Activated T-helper 1 cell treated with anti-CD3 and anti-CD28 coated beads, Interleukin-2, amount 50 U/mL, for 16 hours (primary cell): ENCODE measurements around the gene CACTIN.

Experiments used
- DNase-seq, 2 donors: peaks; one replicate each; pipeline ENCODE4 v3.0.0-alpha.2; 2020; ENCODE audit warnings: low read depth in 1 of 2, low spot score in 1 of 2

The CACTIN gene

DNA sequence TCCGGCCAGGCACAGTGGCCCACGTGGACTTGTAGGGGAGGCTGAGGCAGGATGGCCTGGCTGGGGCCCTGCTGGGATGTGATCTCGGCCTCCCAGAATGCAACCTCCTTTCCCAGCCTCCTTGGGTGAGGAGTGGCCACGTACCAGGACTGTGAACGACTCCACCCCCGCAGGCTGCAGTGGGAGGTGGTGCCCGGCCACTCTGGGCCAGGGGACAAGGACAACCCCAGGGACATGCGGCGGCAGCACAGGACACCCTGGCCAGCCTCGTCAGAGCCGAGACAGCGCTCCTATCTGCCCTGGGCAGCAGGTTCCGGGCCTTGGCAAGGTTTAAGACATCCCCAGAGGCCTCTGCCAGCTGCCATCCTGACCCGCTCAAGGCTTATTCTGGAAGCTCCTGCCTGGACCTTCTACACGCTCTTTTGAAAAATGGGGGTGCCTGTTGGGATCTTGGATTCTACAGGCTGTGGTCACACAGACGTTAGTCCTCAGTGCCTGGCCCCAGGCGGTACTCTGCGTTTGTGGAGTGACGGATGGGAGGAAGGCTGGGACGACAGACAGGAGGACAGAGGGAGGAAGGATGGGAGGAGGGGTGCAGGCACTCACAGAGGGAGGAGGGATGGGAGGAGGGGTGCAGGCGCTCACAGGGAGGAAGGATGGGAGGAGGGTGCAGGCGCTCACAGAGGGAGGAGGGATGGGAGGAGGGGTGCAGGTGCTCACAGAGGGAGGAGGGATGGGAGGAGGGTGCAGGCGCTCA lies 19.9 kb upstream of the CACTIN start:
- no peak for DNase-seq

DNA sequence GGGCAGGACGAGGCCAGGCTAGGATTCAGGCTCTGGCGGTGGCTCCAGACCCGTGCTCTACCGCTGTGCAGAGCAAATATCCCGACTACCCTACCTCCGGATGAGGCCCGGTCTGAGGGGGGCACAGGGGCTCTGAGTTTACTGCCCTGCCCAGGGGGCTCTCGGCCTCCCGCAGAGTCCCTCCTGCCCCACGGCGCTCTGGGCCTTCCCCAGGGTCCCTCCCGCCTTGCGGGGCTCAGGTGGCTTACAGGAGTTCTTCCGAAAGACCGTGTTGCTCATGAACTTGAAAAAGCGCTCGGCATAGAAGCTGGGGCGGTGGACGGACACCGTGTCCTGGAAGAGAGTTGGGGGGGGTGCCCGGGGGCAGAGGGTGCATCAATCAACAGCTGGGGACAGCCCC lies 19.1 kb upstream of the CACTIN start:
- DNase-seq, result no peak

DNA sequence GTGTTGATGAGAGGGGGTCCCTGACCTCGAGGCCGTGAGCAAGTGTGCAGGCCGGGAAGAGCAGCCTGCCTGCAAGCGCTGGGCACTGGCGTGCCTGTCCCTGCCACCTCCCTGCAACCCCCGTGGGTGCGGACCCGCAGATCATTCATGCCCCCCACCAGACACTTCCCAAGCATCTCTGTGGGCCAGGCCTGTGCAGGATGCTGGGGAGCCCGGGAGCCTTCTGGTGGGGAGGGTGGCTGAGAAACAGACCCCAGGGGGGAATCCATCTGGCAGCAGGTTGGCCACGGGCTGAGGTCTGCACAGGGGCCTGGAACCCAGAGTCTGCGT lies 18.4 kb upstream of the CACTIN start:
- DNase-seq, result no peak

DNA sequence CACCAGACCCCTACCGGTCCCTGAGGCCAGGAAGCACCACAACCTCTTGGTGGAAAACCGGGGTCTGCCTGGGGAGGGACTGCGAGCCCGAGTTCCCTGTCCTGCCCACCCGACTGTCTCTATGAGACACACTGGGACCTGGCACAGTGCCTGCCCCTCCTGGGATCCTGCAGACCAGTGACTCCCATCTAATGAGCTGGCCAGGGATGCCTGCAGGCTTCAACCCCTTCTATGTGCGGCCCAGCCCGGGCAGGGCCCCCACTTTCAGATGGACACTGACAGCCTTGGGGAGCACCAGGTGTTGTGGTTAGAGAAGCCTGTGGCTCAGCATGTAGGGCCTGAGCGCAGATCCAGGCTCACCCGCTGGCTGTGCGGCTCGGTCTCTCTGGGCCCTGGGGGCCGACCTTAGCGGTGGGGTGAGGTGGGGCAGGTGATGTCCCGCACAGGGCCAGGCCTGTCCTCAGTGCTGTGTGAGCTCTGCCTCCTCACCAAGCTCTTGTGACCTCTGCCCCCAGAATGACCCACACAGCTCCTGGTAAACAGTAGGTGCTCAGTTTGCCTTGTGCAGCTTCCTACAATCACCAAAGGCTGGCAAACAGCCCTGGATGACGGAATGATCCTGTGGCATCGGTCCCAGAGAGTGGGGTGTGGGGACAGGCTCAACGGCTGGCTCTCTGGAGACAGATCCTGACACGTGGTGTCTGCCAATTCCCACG lies 17.9 kb upstream of the CACTIN start:
- DNase-seq, result no peak

DNA sequence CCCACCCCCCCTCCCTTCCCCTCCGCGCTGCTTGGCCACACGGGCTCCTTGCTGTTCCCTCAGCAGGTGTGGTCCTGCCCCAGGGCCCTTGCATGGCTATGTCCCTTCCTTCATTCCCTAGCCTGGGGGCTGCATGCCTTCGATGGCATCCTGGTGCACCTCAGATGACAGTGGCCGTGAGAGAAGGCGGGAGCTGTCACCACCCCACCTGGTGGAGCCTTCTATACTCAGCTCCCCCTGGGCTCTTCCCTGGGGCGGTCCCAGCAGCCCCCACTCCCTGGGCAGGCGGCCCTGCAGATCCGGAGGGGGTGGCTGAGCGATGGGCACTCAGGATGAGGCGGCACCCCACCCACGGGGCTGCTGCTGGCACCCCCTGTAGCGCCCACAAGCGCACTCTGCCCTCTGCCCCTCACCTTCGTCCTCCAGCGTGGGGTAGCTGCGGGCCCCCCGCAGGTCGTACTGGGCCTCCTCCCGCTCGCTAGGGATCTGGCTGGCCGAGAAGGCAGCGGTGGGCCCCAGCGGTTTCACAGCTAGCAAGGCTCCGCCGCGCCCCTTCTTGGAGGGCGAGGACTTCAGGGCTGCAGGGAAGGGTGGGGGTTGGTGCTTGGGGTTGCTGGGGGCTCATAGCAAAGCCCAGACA lies 17.2 kb upstream of the CACTIN start:
- no peak for DNase-seq

DNA sequence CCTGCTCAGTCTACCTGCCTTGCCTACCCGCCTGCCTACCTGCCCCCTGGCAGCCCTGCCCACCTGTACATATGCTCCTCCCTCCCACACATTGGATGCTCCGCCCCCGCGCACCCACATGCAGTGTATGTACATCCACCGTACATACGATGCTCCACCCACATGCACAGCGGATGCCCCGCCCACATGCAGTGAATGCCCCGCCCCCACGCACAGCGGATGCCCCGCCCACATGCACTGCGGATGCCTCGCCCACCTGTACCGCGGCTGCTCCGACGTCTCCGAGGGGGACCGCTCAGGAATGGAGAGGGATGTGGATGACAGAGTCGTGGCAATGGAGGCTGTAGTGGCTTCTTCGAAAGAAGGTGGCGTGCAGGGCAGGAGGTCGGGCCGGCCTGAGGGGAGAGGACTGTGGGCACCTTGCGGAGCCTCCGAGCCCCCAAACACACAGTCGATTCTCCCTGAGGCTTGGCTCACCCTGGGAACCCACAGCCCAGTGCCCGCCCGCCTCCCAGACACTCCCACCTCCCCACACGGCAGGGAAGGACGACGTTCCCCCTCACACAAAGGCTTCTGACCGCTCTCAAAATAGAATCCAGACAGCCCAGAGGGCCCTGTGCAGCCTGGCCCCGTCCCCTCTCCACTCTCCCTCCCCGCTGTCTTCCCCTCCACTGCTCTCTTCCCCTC lies 16.5 kb upstream of the CACTIN start:
- no peak for DNase-seq

DNA sequence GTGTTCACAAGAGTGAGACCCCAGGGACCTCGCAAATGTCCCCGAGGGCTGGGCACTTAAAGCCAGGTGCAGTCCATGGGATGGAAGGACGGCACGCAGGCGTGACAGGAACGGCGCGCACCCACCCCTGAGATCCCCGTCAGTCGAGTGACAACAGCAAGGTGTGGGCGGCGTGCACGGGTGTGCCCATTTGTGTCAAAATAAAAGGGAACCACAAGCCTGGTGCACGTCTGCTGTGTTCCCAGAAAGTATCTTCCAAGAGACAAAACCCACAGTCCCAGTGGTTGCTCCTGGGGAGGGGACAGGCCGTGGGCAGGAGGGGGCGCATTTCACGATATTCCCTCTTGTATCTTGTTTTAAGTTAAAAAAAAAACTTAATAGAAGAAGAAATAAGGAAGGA lies 15.7 kb upstream of the CACTIN start:
- DNase-seq, result no peak

DNA sequence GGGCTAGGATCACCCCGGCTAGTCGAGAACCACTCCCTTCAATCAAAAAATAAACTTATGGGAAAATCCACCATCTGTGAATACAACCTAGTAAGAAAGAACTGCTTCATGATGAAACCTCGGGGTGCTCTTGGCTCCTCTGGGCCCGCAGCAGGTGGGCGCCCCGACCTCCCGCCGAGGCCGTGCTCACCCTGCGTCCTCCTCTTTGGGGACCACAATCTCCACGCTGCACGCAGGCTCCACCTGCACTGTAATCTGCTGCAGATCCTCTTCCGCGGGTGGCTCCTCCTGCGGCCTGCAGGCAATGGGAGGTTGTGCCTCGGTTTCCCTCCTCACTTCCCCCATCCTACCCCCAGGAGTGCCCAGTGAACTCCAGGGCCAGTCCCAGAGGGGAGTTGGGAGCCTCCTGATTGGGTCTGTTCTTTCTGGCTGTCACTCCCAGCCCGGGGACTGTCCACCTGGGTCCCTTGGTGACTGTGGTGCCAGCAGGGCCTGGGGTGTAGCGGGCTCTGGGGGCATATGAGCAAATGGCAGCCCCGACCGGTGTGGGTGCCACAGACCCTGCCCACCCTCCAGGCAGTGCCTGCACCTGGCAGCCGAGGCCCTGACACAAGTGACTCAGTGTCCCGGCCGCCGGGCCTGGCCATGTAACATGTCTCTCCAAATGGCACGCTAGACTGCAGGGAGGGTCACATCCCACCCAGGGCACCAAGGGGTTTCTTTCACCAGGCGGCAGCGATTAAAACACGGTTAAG lies 15.1 kb upstream of the CACTIN start:
- DNase-seq, result no peak

DNA sequence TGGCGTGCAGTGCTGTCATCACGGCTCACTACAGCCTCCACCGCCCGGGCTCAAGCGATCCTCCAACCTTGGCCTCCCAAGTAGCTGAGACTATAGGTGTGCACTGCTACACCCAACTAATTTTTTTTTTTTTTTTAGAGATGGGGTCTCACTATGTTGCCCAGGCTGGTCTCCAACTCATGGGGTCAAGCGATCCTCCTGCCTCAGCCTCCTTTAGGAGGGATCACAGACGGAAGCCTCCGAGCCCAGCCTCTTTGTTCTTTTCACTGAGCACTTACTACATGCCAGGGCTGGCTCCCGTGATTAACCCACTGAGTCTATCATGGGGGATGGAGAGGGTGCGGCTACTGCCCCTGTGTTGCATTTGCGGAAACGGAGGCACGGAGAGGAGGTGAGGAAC lies 12.9 kb upstream of the CACTIN start:
- no peak for DNase-seq

DNA sequence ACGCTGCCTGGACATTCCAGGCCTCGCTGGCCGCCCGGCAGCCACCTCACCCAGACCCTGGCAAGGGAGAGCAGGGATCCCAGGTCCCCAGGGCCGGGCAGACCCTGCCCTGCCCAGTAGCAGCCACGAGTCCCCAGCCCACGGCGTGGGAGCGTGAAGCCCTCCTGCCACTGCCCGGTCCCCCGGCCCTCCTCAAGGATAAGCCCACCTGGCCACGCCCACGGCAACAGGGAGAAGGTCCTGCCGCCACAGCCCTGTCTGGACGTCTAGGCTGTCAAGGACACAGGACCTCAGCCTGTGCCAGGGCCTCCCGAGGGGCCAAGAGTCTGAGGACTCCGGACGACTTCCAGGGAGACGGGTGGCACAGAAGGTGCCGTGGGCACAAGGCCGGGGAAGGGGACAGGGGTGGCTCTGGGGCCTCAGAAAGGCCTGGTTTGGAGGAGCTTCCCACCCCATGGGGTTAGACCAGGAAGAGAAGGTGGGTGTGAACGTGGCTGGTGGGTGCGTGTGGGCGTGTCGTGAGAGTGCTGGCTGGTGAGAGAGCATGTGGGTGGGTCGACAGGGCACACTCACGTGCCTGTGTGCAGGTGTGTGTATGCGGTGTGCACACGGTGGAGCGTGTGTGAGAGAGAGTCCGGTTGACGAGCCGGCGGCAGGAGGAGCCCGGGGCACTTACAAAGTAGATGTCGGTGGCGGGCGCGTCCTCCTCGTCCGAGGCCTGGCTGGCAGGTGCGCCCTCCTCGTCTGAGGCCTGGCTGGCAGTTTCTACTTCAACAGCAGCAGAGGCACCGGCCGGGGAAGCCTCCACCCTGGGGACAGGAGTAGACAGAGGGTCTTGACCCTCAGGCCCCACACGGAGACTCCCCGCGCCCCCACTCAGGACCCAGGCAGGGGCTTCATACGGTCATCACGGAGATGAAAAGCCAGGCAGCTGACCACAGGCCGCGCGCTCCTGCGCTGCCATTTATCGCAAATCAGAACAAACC lies 11.9 kb upstream of the CACTIN start:
- no peak for DNase-seq

DNA sequence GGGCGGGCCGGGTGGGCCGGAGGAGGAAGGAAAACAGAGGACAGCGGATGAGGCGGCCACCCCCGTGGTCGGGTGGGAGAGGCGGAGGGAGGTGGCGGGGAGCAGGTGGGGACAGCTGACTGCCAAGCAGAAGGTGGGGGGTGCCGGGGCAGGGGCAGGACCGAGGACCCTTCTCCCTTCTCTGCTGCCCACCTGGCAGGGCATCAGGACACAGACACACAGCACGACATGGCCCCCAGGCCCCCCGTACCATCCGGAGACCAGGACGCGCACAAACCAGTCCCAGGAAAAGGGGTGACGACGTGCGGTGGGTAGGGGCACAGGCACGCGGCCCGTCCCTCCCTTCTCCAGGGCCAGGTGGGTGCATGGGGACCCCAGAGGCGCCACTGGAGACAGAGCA lies 11.0 kb upstream of the CACTIN start:
- DNase-seq, result no peak

DNA sequence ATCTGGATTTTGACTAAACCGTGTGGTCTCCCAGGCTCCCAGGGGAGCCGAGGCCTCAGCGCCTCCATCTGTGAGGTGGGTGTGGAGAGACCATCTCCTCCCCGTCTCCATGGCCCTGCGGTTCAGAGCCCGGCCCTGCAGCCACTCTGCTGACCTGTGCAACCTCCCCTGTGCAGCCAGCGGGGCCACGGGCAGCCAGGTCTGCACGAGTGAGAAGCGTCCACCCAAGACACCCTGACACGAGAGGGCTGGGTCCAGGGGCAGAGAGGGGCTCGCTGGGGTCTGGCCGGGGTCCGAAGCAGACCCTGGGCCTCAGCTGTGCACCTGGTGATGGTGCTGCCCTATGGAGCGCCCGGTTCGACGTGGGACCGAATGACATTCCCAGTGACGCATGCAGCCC lies 10.4 kb upstream of the CACTIN start:
- no peak for DNase-seq

DNA sequence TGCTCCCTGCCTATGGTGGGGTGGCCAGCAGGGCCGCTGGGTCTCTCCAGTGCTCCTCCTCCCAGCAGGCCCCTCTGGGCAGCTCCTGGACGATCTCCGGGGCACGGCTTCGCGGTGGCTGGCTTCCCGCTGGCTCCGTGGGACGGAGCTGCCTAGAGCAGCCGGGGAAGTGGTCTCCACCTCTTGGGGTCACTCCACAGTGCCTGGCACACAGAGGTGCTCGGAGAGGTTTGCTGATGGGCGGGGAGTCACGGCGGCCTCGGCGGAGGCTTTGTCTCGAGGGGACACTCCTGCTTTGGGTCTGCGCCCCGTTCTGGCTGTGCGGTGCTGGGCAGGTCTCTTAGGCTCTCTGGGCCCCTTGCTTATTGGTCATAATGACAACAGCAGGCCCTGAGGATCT lies 9.9 kb upstream of the CACTIN start:
- DNase-seq, result no peak

DNA sequence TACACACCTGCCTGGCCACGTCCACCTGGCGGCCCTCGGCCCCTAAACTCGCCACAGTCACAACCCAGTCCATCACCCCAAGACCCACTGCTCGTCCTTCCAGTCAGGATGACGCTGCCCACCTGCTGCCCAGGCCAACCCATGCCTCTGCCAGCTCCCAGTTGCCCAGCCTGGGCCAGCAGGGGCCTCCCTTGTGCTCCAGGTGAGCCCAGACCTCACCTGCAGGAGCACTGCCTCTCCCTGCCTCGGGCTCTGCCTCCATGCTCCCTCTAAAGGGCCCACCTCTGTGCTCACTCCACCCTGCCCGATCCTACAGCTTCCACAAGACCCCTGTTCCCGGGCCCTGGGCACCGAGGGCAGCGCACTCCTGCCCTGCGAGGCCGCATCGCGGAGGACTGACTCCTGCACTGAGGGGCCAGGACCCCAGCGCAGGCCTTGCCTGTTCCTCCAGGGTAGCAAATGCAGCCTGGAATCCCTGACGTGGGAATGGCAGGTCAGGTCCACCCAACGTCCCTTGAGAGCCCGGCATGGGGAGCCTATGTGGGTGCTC lies 8.0 kb upstream of the CACTIN start:
- no peak for DNase-seq

DNA sequence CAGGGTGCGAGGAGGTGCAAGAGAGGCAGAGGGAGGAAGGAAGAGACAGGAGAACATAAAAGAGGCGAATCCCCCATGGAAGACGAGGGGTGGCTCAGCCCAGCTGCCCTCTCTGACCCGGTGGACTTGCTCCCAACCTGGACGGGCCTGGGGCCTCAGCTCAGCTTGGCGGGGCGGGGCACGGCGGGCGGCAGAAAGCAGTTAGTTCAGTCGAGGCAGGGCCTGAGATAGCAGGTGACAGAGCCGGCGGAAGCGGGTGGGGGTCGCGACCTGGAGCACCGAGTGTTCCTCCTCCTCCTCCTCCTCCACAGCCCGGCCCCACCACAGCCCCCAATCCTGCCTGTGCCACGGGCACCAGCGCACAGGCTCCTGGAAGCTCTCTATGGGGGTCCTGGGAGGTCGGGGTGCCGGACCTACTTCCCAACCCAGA lies 7.0 kb upstream of the CACTIN start:
- DNase-seq, result no peak

DNA sequence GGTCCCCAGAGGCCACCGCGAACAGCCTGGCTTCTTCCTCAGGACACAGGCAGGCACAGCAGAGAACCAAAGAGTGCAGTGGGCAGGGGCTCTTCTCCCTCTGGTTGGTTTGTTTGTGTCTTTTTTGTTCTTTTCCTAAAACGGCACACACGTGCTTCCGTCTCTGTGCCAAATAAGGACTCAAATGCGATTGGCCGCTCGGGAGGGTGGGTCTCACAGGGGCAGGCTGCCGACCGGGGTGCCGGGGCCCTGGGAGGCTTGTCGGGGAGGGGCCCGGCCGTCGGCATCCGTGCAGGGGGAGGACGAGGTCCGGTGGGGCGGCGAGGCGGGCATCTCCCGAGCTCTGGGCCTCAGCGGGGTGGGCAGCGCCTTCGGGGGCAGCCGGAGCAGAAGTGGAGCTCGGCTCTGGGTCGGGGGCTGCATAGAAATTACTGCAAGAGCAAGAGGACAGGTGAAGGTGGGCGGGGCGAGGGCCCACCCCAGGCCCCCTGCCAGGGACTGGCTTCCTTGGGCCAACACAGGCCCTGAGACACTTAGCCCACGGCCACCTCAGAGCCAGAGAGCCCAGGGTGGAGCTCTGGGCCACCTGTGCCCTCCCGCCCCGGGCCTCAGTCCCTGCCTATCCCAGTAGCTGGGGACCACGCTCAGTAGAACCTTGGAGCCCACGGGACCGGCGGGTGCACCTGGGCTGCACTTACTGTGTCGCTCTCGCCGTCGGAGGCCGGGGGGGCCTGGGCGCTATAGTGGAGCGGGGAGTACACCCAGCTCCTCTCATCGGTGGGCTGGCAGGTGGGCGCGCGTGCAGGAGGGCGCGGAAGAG lies 6.4 kb upstream of the CACTIN start:
- no peak for DNase-seq

DNA sequence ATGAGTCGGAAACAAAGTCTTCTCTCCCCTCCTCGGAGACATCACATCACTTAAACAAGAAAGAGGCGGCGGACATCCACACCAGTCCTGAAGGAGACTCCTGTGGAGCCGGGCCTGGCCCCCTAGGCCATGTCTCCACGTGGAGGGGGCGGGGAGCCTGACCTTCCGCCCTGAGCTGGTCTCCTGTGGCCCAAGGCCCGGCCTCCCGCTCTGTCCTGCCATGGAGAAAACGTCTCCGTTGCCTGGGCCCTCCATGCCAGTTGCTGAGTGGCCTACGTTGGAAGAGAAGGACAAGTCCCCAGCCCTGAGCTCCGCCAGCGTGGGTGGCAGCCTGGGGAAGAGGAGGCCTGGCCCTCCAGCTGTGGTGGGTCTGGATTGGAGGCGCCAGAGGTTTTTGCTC lies 5.5 kb upstream of the CACTIN start:
- no peak for DNase-seq

DNA sequence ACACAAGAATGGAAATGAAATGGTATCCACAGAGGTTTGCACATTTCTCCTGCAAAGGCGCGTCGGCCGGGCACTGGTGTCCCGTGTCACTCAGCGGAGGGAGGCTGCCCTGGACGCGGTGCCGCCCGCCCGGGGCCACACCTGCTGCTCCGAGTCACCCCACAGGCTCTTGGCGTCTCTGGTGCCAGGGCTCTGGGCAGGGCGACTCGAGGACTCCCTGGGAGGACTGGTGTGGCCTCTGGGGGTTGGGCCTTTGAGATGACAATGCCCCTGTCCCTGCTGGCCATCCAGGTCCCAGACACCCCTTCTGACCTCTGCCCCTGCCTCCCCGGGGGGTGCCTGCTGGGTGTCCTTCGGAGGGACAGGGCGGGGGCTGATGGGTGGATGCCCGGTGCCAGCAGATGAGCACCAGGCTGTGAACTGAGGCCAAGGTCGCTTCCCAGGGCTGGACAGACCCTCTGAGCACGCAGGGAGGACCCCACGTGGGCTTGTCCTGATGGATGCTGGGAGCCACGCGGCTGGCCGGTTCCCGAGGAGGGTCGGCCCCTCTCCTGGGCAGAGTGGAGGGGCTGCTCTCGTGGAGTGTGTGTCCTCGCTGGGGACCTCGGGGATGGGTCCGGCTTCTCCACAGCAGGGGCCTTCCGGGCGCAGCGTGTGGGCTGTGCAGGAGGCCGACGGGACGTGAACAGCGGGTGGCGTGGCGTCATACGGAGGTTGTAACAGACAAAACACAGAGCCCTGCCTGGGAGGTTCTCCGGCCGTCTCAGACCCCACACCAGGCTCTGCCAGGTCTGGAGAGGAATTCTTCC lies 4.7 kb upstream of the CACTIN start:
- DNase-seq, result no peak
